SK-N-SH (cell line): ENCODE results near the gene MTCL1.

Experiments
- NFIC ChIP-seq: IDR thresholded peaks from 2 replicates; pipeline ENCODE4 v1.4.0; 2012; ENCODE audit warnings: borderline replicate concordance
- RAD21 ChIP-seq: IDR thresholded peaks from 2 replicates; pipeline ENCODE4 v1.6.1; 2012; ENCODE audit warnings: mild to moderate bottlenecking, low read length

- TF ChIP-seq NFIC: no peak
- no peak for TF ChIP-seq RAD21
Observed at GRCh38 chr18:8847900-8848299, 142.5 kb downstream of the MTCL1 start.
